Fibroblast of lung (primary cell): ENCODE results near the gene NPAT. TPM values are rescaled to one million over a fixed set of nuclear protein-coding genes. Genes with fewer than 3 reads are reported as not detected.

Experiments used
- DNase-seq, 2 donors: peaks; one replicate each; pipeline versions ENCODE4 v3.0.0 to v3.0.0-alpha.2; 2010; ENCODE audit warnings: low read depth in 2 of 2
- H2AFZ ChIP-seq: 2 replicates; pipeline ENCODE4 v1.5.1; 2012; ENCODE audit warnings: low read length, control low read depth, inconsistent platforms
- H3K27ac ChIP-seq: 2 replicates; pipeline ENCODE4 v1.5.1; 2011; ENCODE audit warnings: low read length, control low read depth; ENCODE audit not compliant: insufficient read depth
- H3K27me3 ChIP-seq: 2 replicates; pipeline ENCODE4 v1.5.1; 2011; ENCODE audit warnings: mild to moderate bottlenecking, low read length; ENCODE audit not compliant: control insufficient read depth, insufficient read depth
- H3K36me3 ChIP-seq: 2 replicates; pipeline ENCODE4 v1.5.1; 2011; ENCODE audit warnings: low read length; ENCODE audit not compliant: control insufficient read depth, insufficient read depth
- H3K4me1 ChIP-seq: 2 replicates; pipeline ENCODE4 v1.5.1; 2011; ENCODE audit warnings: low read length; ENCODE audit not compliant: control insufficient read depth, insufficient read depth; ENCODE audit errors: extremely low read depth
- H3K4me2 ChIP-seq: 2 replicates; pipeline ENCODE4 v1.5.1; 2011; ENCODE audit warnings: low read length, control low read depth; ENCODE audit not compliant: insufficient read depth; ENCODE audit errors: extremely low read depth
- H3K4me3 ChIP-seq, 4 experiments: fragments of 200-600 bp in 1 of 4; sonication (generic) in 1 of 4; replicated peaks in 1 of 4; 2 replicates each; pipeline ENCODE4 v1.5.1; 2011 to 2016; ENCODE audit warnings: low read length in 4 of 4, low read depth in 3 of 4, mild to moderate bottlenecking in 3 of 4, control low read depth in 2 of 4, inconsistent platforms in 1 of 4, mixed read lengths in 1 of 4; ENCODE audit not compliant: insufficient read depth in 1 of 4; ENCODE audit errors: control extremely low read depth in 1 of 4
- H3K79me2 ChIP-seq: 2 replicates; pipeline ENCODE4 v1.5.1; 2012; ENCODE audit warnings: mild to moderate bottlenecking, low read length, inconsistent platforms; ENCODE audit not compliant: control insufficient read depth, insufficient read depth
- H3K9ac ChIP-seq: 2 replicates; pipeline ENCODE4 v1.5.1; 2011; ENCODE audit warnings: mild to moderate bottlenecking, low read length, control low read depth; ENCODE audit not compliant: insufficient read depth
- H3K9me3 ChIP-seq: 2 replicates; pipeline ENCODE4 v1.5.1; 2012; ENCODE audit warnings: low read depth, low read length; ENCODE audit not compliant: control insufficient read depth, insufficient read depth
- H4K20me1 ChIP-seq: 2 replicates; pipeline ENCODE4 v1.5.1; 2011; ENCODE audit warnings: low read length; ENCODE audit not compliant: control insufficient read depth, insufficient read depth; ENCODE audit errors: extremely low read depth
- EZH2 ChIP-seq: IDR thresholded peaks from 2 replicates; pipeline ENCODE4 v1.5.1; 2012; ENCODE audit warnings: low read length, control low read depth, mild to moderate bottlenecking; ENCODE audit errors: missing control alignments
- polyA plus RNA-seq, 2 donors: library from polyadenylated mRNA; depleted of rRNA in 1 of 2; stranded (reverse) in 1 of 2; unstranded in 1 of 2; fragments of >200 nt; gene quantifications; 2 replicates each; pipeline ENCODE4 v1.2.1, GENCODE V29; 2011 to 2012; ENCODE audit warnings: missing spikeins in 1 of 2
- total RNA-seq: library from RNA; depleted of rRNA; stranded (reverse); fragments of >200 nt; gene quantifications from 2 replicates; pipeline ENCODE4 v1.2.1, GENCODE V29; 2014
- TF ChIP-seq, protein P1 (sequence below), 2 donors: IDR thresholded peaks in 1 of 2; conservative IDR thresholded peaks in 1 of 2; 1 replicate in 1 of 2; 2 replicates in 1 of 2; pipeline ENCODE4 v1.5.1; 2011 to 2012; ENCODE audit warnings: low read length in 2 of 2, control low read depth in 1 of 2, inconsistent platforms in 1 of 2, low read depth in 1 of 2, mild to moderate bottlenecking in 1 of 2

The NPAT gene
- total and polyA plus RNA-seq, 2 donors (not counting 1 experiment from before 2014, with no cell fraction given): 10.9 to 12.7 TPM

DNA sequence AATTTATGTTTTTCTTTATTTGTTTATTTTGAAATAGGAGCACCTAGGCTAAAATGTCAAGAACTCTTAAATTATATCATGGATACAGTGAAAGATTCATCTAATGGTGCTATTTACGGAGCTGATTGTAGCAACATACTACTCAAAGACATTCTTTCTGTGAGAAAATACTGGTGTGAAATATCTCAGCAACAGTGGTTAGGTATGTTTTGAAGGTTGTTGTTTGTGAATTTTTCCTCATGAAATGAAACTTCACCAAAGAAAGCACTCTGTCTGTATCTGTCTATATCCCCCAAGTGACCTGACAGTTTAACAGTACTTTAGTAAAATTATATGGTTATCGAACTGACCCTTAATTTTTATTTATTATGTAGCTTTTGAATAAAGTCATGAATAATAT, 13.2 kb upstream of the NPAT start:
- Histone ChIP-seq H3K9me3 (no peaks in the 10 kb centered on the region), H2AFZ (no peak overlapping the region), H3K4me2 (no peak overlapping the region), H3K4me1 (no peaks in the 10 kb centered on the region), H3K4me3 (no peak overlapping the region), H3K27ac (no peak overlapping the region), H3K27me3 (no peaks in the 10 kb centered on the region), H4K20me1 (no peaks in the 10 kb centered on the region), H3K79me2 (no peaks in the 10 kb centered on the region), H3K9ac (no peak overlapping the region), H3K36me3 (no peaks in the 10 kb centered on the region)
- no peak for DNase-seq
- no peak for TF ChIP-seq EZH2
- TF ChIP-seq, protein P1, sequence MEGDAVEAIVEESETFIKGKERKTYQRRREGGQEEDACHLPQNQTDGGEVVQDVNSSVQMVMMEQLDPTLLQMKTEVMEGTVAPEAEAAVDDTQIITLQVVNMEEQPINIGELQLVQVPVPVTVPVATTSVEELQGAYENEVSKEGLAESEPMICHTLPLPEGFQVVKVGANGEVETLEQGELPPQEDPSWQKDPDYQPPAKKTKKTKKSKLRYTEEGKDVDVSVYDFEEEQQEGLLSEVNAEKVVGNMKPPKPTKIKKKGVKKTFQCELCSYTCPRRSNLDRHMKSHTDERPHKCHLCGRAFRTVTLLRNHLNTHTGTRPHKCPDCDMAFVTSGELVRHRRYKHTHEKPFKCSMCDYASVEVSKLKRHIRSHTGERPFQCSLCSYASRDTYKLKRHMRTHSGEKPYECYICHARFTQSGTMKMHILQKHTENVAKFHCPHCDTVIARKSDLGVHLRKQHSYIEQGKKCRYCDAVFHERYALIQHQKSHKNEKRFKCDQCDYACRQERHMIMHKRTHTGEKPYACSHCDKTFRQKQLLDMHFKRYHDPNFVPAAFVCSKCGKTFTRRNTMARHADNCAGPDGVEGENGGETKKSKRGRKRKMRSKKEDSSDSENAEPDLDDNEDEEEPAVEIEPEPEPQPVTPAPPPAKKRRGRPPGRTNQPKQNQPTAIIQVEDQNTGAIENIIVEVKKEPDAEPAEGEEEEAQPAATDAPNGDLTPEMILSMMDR (conservative IDR thresholded peaks at IDR 0.05 in 1 of 2, IDR thresholded peaks at IDR 0.05 in 1 of 2; ENCODE audit: low read depth in 1 of 2, low read length in 2 of 2): no peak

DNA sequence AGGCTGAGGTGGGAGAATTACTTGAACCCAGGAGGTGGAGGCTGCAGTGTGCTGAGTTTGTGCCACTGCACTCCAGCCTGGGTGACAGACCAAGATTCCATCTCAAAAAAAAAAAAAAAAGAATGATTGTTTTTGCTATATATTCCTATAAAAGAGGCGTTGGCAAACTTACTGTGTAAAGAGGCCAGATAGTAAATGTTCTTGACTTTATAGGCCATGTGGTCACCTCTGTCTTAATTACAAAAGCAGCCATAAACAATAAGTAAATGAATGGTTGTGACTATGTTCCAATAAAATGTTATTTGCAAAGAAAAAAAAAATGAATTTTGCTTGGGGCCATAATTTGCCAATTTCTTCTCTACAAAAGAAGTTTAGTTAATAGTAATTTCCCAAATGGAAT, 12.8 kb upstream of the NPAT start:
- no peak overlapping the region for H3K4me3 ChIP-seq
- no peak for DNase-seq
- no peaks in the 10 kb centered on the region for H3K36me3 ChIP-seq
- no peak overlapping the region for H3K27ac ChIP-seq
- H3K27me3 ChIP-seq: no peaks in the 10 kb centered on the region
- H3K9ac ChIP-seq: no peak overlapping the region
- no peaks in the 10 kb centered on the region for H3K9me3 ChIP-seq
- H4K20me1 ChIP-seq: no peaks in the 10 kb centered on the region
- H3K79me2 ChIP-seq: no peaks in the 10 kb centered on the region
- TF ChIP-seq, protein P1 (conservative IDR thresholded peaks at IDR 0.05 in 1 of 2, IDR thresholded peaks at IDR 0.05 in 1 of 2; ENCODE audit: low read depth in 1 of 2, low read length in 2 of 2): no peak
- no peak for TF ChIP-seq EZH2
- no peaks in the 10 kb centered on the region for H3K4me1 ChIP-seq
- no peak overlapping the region for H3K4me2 ChIP-seq
- no peak overlapping the region for H2AFZ ChIP-seq

DNA sequence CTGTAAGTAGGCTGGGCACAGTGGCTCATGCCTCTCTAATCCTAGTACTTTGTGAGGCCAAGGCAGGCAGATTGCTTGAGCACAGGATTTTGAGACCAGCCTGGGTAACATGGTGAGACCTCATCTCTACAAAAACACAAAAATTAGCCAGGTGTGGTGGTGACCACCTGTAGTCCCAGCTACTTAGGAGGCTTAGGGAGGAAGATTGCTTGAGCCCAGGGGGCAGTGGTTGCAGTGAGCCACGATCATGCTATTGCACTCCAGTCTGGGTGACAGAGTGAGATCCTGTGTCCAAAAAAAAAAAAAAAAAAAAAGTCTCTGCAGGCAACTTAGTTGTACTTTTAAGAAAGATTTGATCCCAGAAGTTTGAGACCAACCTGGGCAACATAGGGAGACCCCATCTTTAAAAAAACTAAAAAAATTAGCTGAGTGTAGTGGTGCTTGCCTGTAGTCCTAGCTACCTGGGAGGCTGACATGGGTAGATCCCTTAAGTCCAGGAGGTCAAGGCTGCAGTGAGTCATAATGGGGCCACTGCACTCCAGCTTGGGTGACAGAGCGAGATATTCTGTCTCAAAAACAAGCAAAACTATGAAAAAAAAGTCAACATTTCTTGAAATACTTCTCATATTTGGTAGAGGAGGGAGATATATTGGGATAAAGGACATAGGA, 11.0 kb upstream of the NPAT start:
- Histone ChIP-seq H3K27ac (no peak overlapping the region), H3K4me3 (no peak overlapping the region), H3K27me3 (no peaks in the 10 kb centered on the region), H3K9ac (no peak overlapping the region), H3K4me1 (no peaks in the 10 kb centered on the region), H3K36me3 (no peaks in the 10 kb centered on the region), H3K79me2 (no peaks in the 10 kb centered on the region), H4K20me1 (no peaks in the 10 kb centered on the region), H2AFZ (no peak overlapping the region), H3K4me2 (no peak overlapping the region), H3K9me3 (no peaks in the 10 kb centered on the region)
- DNase-seq: no peak
- TF ChIP-seq EZH2: no peak
- TF ChIP-seq, protein P1 (conservative IDR thresholded peaks at IDR 0.05 in 1 of 2, IDR thresholded peaks at IDR 0.05 in 1 of 2; ENCODE audit: low read depth in 1 of 2, low read length in 2 of 2): no peak
